Memory B cell (primary cell): Measurements from ENCODE around the gene FXYD5.

Experiments
- ATAC-seq: fragments of 150-1000 bp; cut with Tn5 transposase; 2 replicates; pipeline ENCODE4 v1.10.0; 2021; ENCODE audit warnings: low read depth, mild to moderate bottlenecking, moderate library complexity
- DNase-seq, 2 donors: peaks; one replicate each; pipeline ENCODE4 v3.0.0; 2022; ENCODE audit warnings: low spot score in 2 of 2
- H3K27ac Mint-ChIP-seq: one replicate; pipeline ENCODE4 v1.8.0; 2022; ENCODE audit warnings: mild to moderate bottlenecking, moderate library complexity, mixed read lengths
- H3K27me3 Mint-ChIP-seq: one replicate; pipeline ENCODE4 v1.8.0; 2022; ENCODE audit warnings: mixed read lengths
- H3K36me3 Mint-ChIP-seq: one replicate; pipeline ENCODE4 v1.8.0; 2022; ENCODE audit warnings: mild to moderate bottlenecking, mixed read lengths
- H3K4me1 Mint-ChIP-seq: one replicate; pipeline ENCODE4 v1.8.0; 2022; ENCODE audit warnings: mixed read lengths
- H3K4me3 Mint-ChIP-seq: one replicate; pipeline ENCODE4 v1.8.0; 2022; ENCODE audit warnings: mild to moderate bottlenecking, moderate library complexity, mixed read lengths
- H3K9me3 Mint-ChIP-seq: one replicate; pipeline ENCODE4 v1.8.0; 2022; ENCODE audit warnings: mixed read lengths

The FXYD5 gene

DNA sequence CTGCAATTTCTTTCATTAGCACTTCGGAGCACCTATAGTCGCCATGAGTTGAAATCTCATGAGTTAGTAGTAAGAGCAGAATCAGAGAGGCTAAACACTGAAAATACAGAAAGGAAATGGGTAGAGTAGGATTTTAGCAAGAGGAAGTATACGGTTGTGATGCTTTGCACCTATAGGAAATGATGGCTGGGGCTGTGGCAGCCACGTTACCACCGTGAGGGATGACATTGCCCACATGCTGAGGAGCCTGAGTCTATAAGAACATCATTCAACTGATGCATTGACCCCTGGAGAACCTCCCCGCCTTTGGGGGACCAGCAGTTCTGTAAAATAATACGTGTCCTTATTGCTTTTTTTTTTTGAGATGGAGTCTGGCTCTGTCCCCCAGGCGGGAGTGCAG lies 53.6 kb downstream of the FXYD5 start:
- H3K4me1 Mint-ChIP-seq = peaks cover 47% of the 10 kb centered on the region
- H3K36me3 Mint-ChIP-seq = peaks cover 2% of the 10 kb centered on the region
- H3K9me3 Mint-ChIP-seq = no peaks in the 10 kb centered on the region
- H3K27ac Mint-ChIP-seq = peak overlapping the region; percentile 97
- H3K4me3 Mint-ChIP-seq = no peak overlapping the region
- no peaks in the 10 kb centered on the region for H3K27me3 Mint-ChIP-seq
- no peak for DNase-seq
- no peak for ATAC-seq

DNA sequence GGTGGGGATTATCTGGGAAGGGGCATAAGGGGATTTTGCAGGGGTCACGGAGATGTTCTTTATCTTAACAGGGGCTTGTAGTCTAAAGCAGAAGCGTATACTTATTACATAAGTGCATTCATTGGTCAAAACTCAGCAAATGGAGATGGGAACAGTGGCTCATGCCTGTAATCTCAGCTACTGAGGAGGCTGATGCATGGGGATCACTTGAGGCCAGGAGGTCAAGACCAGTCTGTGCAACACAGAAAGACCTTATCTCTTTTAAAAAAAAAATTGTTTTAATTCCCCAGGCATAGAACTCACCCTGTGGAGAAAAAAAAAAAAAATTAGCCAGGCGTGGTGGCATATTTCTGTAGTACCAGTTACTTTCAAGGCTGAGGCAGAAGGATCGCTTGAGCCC lies 55.1 kb downstream of the FXYD5 start:
- no peak for ATAC-seq
- Mint-ChIP-seq H3K36me3 (peaks cover 2% of the 10 kb centered on the region), H3K27me3 (no peaks in the 10 kb centered on the region), H3K4me3 (no peak overlapping the region), H3K9me3 (no peaks in the 10 kb centered on the region), H3K4me1 (peaks cover 54% of the 10 kb centered on the region), H3K27ac (peak overlapping the region; percentile 97)
- no peak for DNase-seq

DNA sequence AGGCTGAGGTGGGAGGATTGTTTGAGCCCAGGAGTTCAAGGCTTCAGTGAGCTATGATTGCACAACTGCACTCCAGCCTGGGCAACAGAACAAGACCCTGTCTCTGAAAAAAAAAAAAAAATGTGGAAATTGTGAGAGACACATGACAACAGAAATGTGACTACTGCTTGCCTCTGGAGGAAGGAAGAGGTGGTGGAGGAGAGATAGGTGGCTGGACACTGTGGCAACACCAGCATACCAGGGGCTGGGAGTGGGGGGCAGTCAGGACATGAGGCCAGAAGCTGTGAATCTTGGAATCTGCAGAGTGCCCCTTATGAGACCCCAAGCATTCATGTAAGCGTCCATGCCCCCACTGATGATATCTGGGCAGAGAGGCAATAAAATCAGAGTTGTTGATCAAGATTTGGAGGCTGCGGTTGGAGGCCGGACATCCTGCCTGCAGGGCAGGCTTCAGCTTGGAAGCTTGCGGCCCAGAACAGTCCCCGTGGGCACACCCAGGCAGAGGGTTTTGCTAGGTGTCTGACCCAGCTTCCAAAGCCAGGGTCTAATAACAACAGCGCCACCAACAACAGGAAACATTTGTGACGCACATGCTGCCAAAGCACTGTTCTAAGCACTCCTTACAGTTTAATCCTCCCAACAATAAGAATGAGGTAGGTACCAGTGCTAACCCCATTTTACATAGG lies 57.2 kb downstream of the FXYD5 start:
- ATAC-seq (peak; percentile 36), DNase-seq (peak; percentile 55 to 60)
- peak overlapping the region; percentile 45 for H3K4me3 Mint-ChIP-seq
- no peaks in the 10 kb centered on the region for H3K9me3 Mint-ChIP-seq
- H3K27me3 Mint-ChIP-seq = no peaks in the 10 kb centered on the region
- H3K4me1 Mint-ChIP-seq = peaks cover 49% of the 10 kb centered on the region
- H3K27ac Mint-ChIP-seq = peak overlapping the region; percentile 97
- peaks cover 2% of the 10 kb centered on the region for H3K36me3 Mint-ChIP-seq

DNA sequence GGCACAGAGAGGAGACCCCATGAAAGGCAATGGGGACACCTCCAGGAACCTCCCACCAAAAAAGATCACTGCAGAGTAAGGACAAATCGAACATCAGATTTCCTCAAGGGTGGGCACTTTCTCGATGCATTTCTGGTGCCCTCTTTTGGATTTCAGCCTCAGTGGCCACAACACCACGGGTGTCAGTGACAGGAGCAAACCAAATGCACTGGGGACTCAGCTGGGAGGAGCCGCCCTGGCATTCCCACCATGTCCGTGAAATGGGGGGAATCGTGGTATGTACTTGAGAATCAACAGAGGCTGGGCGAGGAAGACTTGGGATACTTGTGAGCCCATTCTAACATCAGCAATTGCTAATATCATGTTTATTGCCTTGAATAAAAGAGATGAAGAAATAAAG lies 57.7 kb downstream of the FXYD5 start:
- DNase-seq (no peak), ATAC-seq (no peak)
- Mint-ChIP-seq H3K4me3 (peak overlapping the region; percentile 45), H3K27ac (peak overlapping the region; percentile 97), H3K36me3 (peaks cover 2% of the 10 kb centered on the region), H3K4me1 (peaks cover 49% of the 10 kb centered on the region), H3K9me3 (no peaks in the 10 kb centered on the region), H3K27me3 (no peaks in the 10 kb centered on the region)

DNA sequence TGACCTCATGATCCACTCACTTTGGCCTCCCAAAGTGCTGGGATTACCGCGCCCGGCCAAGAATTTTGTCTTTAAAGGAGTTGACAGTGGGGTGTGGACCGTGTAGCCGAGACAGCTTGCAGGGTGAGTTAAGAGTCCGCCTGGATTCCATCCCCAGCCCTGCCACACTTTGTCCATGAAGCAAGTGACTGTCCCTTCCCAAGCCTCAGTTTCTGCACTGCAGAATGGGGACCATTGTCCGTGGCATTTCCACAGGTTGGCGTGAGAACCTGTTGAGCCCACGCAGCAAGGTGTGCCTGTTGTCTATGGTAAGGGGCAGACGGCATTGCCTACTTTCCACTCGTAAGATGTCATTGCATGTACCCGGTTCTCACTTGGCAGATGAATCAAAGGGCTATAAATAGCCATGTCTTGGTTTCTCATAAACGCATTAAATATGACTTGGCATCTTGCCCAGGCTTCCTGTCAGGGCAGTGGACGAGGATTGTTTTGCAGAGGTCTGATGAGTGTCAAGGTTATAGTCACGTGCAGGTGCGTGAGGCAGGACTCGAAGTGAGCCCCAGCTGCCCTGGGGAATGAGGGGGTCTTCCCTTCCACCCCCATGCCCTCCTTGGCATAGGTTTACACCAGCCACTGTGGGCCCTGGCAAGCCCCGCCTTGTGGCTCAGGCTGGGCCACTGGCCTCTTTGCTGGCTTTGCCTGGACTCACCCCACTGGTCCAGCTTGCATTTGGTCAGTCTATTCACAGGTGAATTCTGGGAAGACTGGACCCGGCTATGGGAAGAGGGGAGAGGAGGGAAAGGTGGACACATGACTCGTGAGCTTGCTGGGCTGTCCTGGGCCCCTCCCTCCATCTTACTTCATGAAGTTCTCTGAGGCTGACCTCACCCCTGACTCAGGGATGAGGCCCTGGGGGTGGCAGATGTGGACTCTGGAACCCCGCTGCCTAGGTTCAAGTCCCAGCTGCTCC lies 59.4 kb downstream of the FXYD5 start:
- Mint-ChIP-seq H3K36me3 (no peaks in the 10 kb centered on the region), H3K27me3 (no peaks in the 10 kb centered on the region), H3K4me1 (peaks cover 44% of the 10 kb centered on the region), H3K4me3 (peak overlapping the region; percentile 46), H3K27ac (peak overlapping the region; percentile 97), H3K9me3 (no peaks in the 10 kb centered on the region)
- peak; percentile 73 to 83 for DNase-seq
- ATAC-seq = peak; percentile 62

DNA sequence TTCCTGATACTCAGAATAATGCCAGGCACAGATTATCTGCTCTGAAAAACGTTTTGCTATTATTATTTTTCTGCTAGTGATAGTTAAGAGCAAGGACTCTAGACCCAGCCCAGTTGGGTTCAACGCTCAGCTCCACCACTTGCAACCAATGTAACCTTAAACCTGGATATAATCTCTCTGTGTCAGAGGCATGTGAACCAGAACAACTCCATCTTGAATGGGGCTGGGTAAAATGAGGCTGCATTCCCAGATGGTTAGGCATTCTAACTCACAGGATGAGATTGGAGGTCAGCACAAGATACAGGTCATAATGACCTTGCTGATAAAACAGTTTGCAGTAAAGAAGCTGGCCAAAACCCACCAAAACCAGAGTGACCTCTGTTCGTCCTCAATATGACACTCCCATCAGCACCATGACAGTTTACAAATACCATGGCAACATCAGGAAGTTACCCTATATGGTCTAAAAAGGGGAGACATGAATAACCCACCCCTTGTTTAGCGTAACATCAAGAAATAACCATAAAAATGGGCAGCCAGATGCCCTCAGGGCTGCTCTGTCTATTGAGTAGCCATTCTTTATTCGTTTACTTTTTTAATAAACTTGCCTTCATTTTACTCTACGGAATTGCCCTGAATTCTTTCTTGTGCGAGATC lies 60.4 kb downstream of the FXYD5 start:
- peaks cover 3% of the 10 kb centered on the region for H3K9me3 Mint-ChIP-seq
- no peak overlapping the region for H3K4me3 Mint-ChIP-seq
- ATAC-seq = no peak
- H3K4me1 Mint-ChIP-seq = peaks cover 45% of the 10 kb centered on the region
- H3K27ac Mint-ChIP-seq = peak overlapping the region; percentile 97
- H3K36me3 Mint-ChIP-seq = no peaks in the 10 kb centered on the region
- no peaks in the 10 kb centered on the region for H3K27me3 Mint-ChIP-seq
- no peak for DNase-seq

DNA sequence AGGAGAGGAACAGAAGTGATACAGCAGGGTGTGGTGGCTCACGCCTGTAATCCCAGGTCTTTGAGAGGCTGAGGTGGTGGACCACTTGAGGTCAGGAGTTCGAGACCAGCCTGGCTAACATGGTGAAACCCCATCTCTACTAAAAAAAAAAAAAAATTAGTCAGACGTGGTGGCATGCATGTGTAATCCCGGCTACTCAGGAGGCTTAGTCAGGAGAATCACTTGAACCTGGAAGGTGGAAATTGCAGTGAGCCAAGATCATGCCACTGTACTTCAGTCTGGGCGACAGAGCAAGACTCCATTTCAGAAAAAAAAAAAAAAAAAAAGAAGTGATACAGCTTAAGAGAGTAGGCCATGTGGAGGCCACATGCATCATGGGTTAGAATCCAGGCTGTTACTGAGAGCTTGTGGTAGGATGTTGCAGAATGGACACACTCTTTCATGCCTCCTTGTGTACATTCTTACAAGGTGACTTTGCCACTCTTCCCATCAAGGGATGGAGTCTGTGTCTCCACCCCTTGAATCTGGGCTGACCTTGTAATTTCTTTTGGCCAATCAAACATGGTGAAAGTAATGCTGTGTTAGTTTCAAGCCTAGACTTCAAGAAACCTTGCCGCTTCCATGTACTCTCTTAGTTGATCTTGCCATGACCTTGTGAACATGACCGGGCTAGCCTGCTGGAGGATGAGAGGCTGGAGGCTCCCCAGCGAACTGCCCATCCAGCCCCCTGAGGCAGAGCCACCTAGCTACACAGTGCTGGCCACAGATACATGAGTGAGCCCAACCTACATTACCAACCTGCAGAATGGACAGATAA lies 61.7 kb downstream of the FXYD5 start:
- Mint-ChIP-seq H3K27me3 (no peaks in the 10 kb centered on the region), H3K36me3 (no peaks in the 10 kb centered on the region), H3K9me3 (peaks cover 3% of the 10 kb centered on the region), H3K27ac (peak overlapping the region; percentile 97), H3K4me1 (peaks cover 42% of the 10 kb centered on the region), H3K4me3 (no peak overlapping the region)
- no peak for DNase-seq
- no peak for ATAC-seq

DNA sequence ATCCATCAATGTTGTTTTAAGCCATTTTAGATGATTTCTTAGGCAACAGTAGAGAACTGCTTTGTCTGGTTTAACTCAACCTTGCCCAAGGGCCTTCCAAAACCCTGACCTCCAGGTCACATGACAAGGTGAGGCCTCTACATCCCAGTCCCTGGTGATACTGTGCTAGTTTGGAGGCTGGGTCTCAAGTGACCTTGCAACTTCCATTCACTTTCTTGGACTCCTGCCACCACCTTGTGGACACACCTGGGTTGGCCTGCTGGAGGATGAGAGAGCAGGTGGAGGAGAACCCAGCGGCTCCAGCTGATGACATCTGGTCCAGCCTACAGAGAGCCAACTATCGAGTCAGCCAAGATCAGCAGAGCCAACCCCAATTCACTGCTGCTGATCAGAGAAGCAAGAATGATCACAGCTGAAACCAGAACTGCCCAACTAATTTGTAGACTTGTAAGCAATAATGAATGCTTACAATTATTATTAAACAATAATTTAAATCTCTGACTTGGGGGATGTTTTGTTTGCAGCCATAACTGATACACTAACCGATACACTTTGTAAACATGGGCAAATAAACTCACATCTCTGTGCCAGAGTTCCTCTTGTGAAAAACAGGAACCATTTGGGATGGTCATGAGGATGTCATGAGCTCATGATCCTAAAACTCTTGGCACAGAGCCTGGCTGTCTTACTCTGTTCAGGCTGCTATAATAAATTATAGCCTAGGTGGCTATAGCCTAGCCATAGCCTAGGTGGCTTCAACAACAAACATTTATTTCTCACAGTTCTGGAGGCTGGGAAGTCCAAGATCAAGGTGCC lies 62.5 kb downstream of the FXYD5 start:
- H3K27ac Mint-ChIP-seq = peak overlapping the region; percentile 97
- H3K4me3 Mint-ChIP-seq = no peak overlapping the region
- DNase-seq = peak in 1 of 2 donors; percentile 42
- peaks cover 35% of the 10 kb centered on the region for H3K4me1 Mint-ChIP-seq
- H3K36me3 Mint-ChIP-seq = no peaks in the 10 kb centered on the region
- H3K9me3 Mint-ChIP-seq = peaks cover 3% of the 10 kb centered on the region
- ATAC-seq = peak; percentile 14
- H3K27me3 Mint-ChIP-seq = no peaks in the 10 kb centered on the region

DNA sequence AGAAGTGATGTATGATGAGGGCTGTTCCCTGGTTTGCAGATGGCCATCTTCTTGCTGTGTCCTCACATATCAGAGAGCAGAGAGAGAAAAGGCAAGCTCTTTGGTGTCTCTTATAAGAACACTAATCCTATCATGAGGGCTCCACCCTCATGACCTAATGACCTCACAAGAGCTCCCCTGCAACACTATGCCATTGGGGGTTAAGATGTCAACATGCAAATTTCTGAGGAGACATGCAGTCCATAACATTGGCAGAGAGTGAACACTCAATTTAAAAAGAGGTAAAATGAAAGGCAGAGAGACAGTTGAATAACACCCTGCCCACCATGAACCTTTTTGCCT lies 63.1 kb downstream of the FXYD5 start:
- no peaks in the 10 kb centered on the region for H3K36me3 Mint-ChIP-seq
- H3K27ac Mint-ChIP-seq = no peak overlapping the region
- H3K4me3 Mint-ChIP-seq = no peak overlapping the region
- peaks cover 29% of the 10 kb centered on the region for H3K4me1 Mint-ChIP-seq
- no peaks in the 10 kb centered on the region for H3K27me3 Mint-ChIP-seq
- DNase-seq (no peak), ATAC-seq (no peak)
- H3K9me3 Mint-ChIP-seq = peaks cover 3% of the 10 kb centered on the region

DNA sequence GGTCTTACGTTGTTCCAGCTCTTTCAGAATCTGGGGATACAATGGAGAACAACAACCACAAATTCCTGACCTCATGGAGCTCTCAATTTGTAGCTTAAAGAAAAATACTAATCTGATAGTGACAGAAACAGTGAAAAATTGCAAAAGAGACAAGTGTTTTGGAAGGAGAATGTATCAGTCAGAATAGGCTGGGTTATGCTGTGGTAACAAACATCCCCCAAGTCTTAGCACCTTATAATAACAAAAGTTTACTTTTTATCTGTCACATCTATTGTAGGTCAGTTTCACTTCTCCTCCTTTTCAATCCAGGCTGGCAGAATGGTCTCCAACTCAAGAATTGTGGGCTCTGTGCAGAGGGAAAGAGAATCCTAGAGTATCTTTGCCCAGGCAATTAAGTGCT lies 64.5 kb downstream of the FXYD5 start:
- DNase-seq (no peak), ATAC-seq (no peak)
- Mint-ChIP-seq H3K36me3 (no peaks in the 10 kb centered on the region), H3K27ac (no peak overlapping the region), H3K4me3 (no peak overlapping the region), H3K9me3 (peaks cover 3% of the 10 kb centered on the region), H3K27me3 (no peaks in the 10 kb centered on the region), H3K4me1 (peaks cover 21% of the 10 kb centered on the region)
